Activated T-helper 1 cell treated with anti-CD3 and anti-CD28 coated beads, Interleukin-2, amount 50 U/mL, for 16 hours (primary cell): ENCODE measurements around the gene C15orf39.
"Not testable (repeated sequence)": the region's sequence is repeated elsewhere in the genome, so short reads cannot be mapped to it uniquely, and the experiment has no call there.

Experiments
- DNase-seq, 2 donors: peaks; one replicate each; pipeline ENCODE4 v3.0.0-alpha.2; 2020; ENCODE audit warnings: low read depth in 1 of 2, low spot score in 1 of 2

C15orf39 gene

DNA sequence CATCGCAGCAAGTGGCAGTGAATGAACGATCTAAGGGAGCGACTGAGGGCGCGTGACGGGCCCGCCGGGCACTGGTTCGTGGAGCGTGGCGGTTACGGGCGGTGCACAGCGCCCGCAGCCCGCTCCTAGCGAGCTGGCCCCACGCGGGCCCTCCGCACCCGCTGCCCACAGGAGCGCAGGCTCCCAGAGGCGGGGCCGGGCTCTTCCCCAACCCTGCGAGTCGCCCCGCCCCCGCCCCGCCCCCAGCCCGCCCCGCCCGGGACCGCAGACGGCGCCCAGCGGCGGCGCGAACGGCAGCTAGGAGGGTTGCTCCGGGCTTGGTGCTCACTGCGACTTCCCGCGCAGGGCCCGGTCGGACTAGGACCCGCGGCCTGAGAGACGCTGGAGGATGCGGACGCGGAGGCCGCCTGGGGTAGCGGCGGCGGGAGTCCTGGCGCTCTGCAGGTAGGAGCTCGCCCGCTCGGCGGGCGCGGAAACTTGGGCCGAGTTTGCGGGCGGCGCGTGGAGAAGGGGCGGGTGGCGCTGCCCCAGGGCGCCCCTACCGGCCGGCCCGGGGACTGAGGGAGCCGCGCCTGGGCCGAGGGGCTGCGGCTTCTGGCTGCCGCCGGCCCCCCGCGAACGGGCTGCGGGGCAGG, at the start of gene C15orf39:
Gene C15orf39 (plus strand): TSS at position 267 of the 635 bp plus-strand sequence. CDS start 4,167 bp downstream, outside the sequence.
- DNase-seq: peak; percentile 45 to 63

DNA sequence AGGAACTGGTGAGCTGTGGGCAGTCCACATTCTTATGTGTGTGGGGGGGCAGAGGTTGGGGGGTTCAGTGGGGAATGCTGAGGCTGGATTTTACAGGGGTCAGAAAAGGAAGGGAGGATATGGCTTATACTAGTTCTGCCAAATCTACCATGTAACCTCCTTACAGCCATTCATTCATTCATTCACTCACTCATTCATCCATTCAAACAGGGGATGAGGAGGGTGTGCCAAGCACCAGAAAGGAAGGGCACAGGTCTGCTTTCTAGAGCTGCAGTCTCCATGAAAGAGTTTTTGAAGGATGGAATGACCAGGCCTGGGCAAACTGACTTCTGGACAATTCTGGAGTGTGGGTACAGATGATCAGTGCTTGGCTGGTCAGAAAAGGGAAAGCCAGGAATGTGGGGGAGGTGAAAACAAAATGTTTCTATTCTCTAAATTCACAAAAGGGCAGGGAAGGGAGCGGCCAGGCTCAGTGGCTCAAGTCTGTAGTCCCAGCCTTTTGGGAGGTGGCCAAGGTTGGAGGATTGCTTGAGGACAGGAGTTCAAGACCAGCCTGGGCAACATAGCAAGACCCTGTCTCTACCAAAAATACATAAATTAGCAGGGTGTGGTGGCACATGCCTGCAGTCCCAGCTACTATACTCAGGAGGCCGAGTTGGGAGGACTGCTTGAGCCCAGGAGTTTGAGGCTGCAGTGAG, 49.2 kb upstream of the C15orf39 start:
- no peak for DNase-seq

DNA sequence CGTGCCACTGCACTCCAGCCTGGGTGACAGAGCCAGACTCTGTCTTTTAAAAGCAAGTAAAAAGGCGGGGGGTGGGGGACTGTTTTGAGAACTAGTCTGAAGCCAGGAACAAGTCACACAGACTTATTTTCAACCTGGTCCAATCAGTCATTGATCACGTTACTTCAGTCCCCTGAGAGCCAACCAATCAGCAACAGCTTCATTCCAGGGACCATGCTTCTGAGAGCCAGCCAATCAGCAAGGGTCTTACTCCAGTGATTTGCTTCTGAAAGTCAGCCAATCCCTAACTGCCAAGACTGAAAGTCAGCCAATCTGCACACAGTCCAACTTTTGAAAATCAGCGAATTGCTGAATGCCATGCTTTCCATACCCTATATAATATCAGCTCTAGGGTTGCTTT, 48.6 kb upstream of the C15orf39 start:
- no peak for DNase-seq

DNA sequence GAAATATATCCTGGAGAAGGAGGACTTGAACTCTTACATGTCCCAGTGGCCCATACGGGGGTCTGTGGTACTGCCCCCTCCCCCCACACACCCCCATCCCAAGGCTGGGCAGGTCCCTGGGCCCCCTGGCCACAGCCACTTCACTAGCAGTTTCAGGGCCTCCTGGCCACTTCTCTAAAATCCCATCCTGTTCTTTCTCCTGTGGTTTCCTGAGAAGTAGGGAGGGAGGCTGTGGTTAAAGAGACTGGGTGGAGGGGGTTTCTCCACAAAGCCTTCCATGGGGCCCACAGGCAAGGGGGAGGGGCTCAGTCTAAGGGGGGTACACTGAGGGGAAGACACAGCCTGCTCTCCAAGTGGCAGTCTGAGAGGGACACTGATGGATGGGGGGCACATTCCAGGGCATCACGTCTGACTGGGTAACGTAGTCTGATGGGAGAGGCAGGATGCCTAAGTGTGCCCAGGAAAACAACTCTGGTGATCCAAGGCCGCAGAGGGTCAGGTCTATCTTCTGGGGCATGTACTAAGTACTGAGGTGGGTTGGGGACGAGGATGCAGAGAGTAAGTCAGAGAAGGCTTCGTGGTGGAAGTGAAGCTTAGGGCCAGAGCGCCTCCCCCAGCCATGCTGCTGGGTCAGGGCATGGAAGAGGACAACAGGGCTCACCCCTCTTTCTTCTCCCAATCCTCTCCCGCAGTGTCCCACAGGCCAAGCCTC, 48.0 kb upstream of the C15orf39 start:
- no peak for DNase-seq

GRCh38 chr15:75154461-75155062, 47.1 kb upstream of the C15orf39 start:
- DNase-seq: no peak

DNA sequence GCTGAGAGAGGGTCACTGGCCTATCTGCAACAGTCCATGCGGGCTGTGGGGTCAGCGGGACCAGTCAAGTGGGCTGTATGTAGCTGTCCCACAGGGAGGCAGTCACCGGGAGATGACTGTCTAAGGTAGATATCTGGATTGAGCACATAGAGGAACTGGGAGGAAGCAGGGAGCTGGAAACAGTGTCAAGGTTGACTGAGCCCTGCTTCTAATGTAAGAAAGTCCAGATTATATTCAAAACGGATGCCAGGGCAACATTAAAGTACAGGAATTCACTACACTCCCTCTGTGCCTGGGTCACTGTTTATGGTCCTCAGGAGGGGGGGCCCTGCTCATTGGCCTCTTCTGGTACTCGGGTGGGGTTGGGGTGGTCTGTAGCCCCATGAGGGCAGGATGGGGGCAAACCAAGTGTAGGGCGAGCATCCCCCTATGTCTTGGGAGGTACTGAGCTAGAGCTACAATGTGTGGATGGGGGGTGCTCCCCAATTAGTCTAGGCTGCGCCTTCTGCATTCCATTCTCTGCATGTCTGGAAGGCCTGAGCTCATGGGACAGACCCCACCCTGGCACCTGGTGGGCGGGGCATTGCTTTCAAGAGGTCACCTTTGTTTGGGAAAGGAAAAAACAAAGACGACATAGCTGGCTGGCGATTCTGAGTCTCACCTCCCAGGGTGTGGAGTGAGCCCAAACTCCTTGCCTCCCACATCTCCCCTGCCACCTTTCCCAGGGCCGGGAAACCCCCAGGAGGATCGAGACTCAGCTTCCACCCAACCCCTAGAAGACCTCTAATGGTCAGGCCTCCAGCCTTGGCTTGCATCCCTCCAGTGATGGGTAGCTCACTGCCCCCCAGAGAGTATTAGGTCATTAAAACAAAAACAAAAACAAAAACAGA, 45.1 kb upstream of the C15orf39 start:
- DNase-seq: no peak

- DNase-seq: no peak
Observed at GRCh38 chr15:75158402-75158801, 43.3 kb upstream of the C15orf39 start.

GRCh38 chr15:75159244-75159643, 42.4 kb upstream of the C15orf39 start:
- no peak for DNase-seq

- no peak for DNase-seq
Observed at GRCh38 chr15:75161106-75161916, 40.4 kb upstream of the C15orf39 start.

- no peak for DNase-seq
Observed at GRCh38 chr15:75161917-75162414, 39.7 kb upstream of the C15orf39 start.

DNA sequence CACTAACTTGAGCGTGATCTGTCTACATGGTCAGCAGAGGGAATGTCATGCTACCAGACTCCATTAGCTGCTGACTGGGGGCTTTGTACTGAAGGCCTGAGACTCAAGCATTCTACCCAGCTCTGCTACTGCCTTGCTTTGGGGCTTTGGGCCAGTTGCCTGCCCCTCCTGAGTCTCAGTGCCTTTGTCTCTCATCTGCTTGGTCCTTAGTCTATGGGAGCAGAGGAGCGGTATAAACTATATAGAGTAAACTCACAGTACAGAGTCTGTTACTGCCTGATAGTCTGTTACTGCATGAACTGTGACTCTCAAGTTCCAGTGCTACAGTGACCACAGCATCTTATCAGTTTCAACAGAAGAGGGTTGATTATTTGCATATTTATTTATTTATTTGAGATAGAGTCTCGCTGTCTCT, 38.5 kb upstream of the C15orf39 start:
- no peak for DNase-seq

GRCh38 chr15:75164625-75165350, 36.9 kb upstream of the C15orf39 start:
- no peak for DNase-seq

- DNase-seq: not testable (repeated sequence)
Observed at GRCh38 chr15:75166489-75167063, 35.1 kb upstream of the C15orf39 start.

GRCh38 chr15:75167588-75168350, 33.9 kb upstream of the C15orf39 start:
- DNase-seq: no peak

DNA sequence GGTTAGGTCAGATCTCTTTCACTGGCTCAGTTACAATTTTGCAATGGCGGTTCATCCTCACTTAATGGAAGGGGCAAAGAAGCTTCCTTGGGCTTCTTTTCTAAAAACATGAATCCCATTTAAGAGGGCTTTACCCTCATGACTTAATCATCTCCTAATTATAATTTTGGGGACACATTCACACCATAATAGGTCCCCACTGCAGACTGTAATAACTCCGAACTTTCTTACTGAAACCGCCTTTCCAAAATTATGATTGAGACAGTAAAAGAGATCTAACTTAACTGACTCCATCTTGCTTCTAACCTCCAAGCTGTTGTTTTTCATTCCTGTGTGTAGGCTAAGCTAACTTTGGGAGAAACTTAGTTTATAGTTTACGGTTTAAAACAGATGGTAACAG, 33.3 kb upstream of the C15orf39 start:
- DNase-seq: no peak

GRCh38 chr15:75170203-75170602, 31.5 kb upstream of the C15orf39 start:
- DNase-seq: no peak

GRCh38 chr15:75170711-75171341, 30.9 kb upstream of the C15orf39 start:
- no peak for DNase-seq
